ENCODE measurements around the gene CCR6. TPM values are rescaled to one million over a fixed set of nuclear protein-coding genes. Genes with fewer than 3 reads are reported as not detected.

CCR6 gene
- total and polyA plus RNA-seq, 2 of the 13 experiments (the other 11 are each of a cell fraction or from before 2014, with no cell fraction given) = 4.5 to 8.7 TPM

DNA sequence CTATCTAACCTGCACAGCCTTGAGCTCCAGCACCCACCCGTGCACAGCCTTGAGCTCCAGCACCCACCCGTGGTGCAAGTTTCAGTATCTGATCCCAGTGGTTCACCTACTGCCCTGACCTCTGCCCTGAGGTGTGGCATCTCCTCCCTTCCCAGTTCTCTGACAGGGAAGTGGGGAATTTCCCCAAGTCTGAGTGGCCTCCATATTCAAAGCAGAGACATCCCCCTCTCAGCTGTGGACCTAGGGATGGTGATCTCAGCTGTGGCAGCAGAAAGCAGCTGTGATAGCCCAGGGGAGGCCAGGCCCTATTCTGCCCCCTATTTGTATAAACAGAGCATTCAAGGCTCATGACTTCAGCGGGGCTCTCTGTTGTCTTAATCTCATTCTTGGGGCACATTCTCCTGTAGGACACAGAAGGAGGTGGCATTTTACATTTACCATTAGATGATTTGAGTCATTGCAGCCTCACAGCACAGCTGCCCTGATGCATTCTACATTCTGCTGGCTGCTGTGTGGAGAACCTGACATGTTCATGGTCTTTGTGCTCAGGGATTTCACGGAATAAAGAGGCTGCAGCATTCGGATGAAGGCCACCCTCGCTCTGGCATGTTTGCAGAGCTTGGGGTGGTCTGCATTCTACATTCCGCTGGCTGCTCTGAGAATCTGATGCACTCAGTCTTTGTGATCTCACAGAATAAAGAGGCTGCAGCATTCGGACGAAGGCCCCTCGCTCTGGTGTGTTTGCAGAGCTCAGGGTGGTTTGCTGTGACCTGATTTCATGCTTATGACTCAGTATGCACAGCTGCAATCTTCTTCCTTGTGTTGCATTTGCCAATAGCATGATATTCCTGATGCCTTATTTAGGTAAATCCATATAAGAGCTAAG, 17.9 kb downstream of the CCR6 start (continued):
- TF ChIP-seq, protein P1, sequence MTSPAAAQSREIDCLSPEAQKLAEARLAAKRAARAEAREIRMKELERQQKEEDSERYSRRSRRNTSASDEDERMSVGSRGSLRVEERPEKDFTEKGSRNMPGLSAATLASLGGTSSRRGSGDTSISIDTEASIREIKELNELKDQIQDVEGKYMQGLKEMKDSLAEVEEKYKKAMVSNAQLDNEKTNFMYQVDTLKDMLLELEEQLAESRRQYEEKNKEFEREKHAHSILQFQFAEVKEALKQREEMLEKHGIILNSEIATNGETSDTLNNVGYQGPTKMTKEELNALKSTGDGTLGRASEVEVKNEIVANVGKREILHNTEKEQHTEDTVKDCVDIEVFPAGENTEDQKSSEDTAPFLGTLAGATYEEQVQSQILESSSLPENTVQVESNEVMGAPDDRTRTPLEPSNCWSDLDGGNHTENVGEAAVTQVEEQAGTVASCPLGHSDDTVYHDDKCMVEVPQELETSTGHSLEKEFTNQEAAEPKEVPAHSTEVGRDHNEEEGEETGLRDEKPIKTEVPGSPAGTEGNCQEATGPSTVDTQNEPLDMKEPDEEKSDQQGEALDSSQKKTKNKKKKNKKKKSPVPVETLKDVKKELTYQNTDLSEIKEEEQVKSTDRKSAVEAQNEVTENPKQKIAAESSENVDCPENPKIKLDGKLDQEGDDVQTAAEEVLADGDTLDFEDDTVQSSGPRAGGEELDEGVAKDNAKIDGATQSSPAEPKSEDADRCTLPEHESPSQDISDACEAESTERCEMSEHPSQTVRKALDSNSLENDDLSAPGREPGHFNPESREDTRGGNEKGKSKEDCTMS (CRISPR knock-in tag; conservative IDR thresholded peaks at IDR 0.05) = no peak
- TF ChIP-seq GATA4 (IDR thresholded peaks at IDR 0.05; ENCODE audit: borderline replicate concordance, low read depth) (no peak), SOX13 (IDR thresholded peaks at IDR 0.05) (no peak), SOX13 (CRISPR knock-in tag; conservative IDR thresholded peaks at IDR 0.05 in 1 of 2, IDR thresholded peaks at IDR 0.05 in 1 of 2) (peak in 1 of 2 experiments; percentile 41; a peak in 1 of 4 replicates), ZNF331 (CRISPR knock-in tag; IDR thresholded peaks at IDR 0.05) (peak; percentile 12; the same call in 1 of the 2 replicates), PHB2 (IDR thresholded peaks at IDR 0.05; ENCODE audit: partially characterized antibody) (no peak), SP4 (CRISPR knock-in tag; IDR thresholded peaks at IDR 0.05) (no peak), CBFB (CRISPR knock-in tag; IDR thresholded peaks at IDR 0.05) (0 out of 2 replicates have a peak, but pooled peaks have one; percentile 9), HDAC2 (CRISPR knock-in tag; IDR thresholded peaks at IDR 0.05) (peak; percentile 68), ZNF605 (CRISPR knock-in tag; IDR thresholded peaks at IDR 0.05) (no peak; the same call in 1 of the 2 replicates), ZNF749 (CRISPR knock-in tag; IDR thresholded peaks at IDR 0.05; ENCODE audit: borderline replicate concordance) (no peak), ZNF773 (CRISPR knock-in tag; IDR thresholded peaks at IDR 0.05; ENCODE audit: borderline replicate concordance) (no peak), EZH2 (conservative IDR thresholded peaks at IDR 0.05; ENCODE audit: low read depth, low read length) (no peak), SMARCC2 (IDR thresholded peaks at IDR 0.05) (no peak), KDM5B (CRISPR knock-in tag; IDR thresholded peaks at IDR 0.05; ENCODE audit: borderline replicate concordance) (no peak), ZMYM3 (CRISPR knock-in tag; IDR thresholded peaks at IDR 0.05) (peak; percentile 47; the same call in 1 of the 2 replicates)
- TF ChIP-seq, protein P2, sequence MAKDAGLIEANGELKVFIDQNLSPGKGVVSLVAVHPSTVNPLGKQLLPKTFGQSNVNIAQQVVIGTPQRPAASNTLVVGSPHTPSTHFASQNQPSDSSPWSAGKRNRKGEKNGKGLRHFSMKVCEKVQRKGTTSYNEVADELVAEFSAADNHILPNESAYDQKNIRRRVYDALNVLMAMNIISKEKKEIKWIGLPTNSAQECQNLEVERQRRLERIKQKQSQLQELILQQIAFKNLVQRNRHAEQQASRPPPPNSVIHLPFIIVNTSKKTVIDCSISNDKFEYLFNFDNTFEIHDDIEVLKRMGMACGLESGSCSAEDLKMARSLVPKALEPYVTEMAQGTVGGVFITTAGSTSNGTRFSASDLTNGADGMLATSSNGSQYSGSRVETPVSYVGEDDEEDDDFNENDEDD (CRISPR knock-in tag; IDR thresholded peaks at IDR 0.05; ENCODE audit: borderline replicate concordance) = no peak; the same call in 1 of the 2 replicates
- TF ChIP-seq, protein P3, sequence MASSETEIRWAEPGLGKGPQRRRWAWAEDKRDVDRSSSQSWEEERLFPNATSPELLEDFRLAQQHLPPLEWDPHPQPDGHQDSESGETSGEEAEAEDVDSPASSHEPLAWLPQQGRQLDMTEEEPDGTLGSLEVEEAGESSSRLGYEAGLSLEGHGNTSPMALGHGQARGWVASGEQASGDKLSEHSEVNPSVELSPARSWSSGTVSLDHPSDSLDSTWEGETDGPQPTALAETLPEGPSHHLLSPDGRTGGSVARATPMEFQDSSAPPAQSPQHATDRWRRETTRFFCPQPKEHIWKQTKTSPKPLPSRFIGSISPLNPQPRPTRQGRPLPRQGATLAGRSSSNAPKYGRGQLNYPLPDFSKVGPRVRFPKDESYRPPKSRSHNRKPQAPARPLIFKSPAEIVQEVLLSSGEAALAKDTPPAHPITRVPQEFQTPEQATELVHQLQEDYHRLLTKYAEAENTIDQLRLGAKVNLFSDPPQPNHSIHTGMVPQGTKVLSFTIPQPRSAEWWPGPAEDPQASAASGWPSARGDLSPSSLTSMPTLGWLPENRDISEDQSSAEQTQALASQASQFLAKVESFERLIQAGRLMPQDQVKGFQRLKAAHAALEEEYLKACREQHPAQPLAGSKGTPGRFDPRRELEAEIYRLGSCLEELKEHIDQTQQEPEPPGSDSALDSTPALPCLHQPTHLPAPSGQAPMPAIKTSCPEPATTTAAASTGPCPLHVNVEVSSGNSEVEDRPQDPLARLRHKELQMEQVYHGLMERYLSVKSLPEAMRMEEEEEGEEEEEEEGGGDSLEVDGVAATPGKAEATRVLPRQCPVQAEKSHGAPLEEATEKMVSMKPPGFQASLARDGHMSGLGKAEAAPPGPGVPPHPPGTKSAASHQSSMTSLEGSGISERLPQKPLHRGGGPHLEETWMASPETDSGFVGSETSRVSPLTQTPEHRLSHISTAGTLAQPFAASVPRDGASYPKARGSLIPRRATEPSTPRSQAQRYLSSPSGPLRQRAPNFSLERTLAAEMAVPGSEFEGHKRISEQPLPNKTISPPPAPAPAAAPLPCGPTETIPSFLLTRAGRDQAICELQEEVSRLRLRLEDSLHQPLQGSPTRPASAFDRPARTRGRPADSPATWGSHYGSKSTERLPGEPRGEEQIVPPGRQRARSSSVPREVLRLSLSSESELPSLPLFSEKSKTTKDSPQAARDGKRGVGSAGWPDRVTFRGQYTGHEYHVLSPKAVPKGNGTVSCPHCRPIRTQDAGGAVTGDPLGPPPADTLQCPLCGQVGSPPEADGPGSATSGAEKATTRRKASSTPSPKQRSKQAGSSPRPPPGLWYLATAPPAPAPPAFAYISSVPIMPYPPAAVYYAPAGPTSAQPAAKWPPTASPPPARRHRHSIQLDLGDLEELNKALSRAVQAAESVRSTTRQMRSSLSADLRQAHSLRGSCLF (CRISPR knock-in tag; IDR thresholded peaks at IDR 0.05; ENCODE audit: borderline replicate concordance) = no peak
- TF ChIP-seq, protein P4, sequence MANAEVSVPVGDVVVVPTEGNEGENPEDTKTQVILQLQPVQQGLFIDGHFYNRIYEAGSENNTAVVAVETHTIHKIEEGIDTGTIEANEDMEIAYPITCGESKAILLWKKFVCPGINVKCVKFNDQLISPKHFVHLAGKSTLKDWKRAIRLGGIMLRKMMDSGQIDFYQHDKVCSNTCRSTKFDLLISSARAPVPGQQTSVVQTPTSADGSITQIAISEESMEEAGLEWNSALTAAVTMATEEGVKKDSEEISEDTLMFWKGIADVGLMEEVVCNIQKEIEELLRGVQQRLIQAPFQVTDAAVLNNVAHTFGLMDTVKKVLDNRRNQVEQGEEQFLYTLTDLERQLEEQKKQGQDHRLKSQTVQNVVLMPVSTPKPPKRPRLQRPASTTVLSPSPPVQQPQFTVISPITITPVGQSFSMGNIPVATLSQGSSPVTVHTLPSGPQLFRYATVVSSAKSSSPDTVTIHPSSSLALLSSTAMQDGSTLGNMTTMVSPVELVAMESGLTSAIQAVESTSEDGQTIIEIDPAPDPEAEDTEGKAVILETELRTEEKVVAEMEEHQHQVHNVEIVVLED (CRISPR knock-in tag; IDR thresholded peaks at IDR 0.05; ENCODE audit: borderline replicate concordance) = peak; percentile 27; the same call in 1 of the 2 replicates

All from HepG2 (cell line).